ENCODE data around the gene OR8G1.

DNA sequence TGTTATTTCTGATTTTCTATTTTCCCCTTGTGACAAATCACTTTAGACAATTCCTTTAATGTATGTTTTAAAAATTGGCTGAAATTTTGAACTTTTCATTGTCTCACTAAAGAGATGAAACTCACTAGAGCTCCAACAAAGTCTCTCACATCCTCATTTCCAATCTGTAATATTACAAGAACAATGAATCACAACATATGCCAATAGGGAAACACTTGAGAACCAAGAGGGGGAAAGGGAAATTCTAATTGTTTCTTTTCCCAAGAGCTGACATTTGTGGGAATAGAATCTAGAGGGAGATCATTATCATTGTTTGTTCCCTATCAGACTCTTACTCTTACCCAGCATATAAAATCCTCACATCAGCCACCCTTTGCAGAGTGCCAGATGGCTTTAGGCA, 29.6 kb upstream of the OR8G1 start:
- TF ChIP-seq, protein P1, sequence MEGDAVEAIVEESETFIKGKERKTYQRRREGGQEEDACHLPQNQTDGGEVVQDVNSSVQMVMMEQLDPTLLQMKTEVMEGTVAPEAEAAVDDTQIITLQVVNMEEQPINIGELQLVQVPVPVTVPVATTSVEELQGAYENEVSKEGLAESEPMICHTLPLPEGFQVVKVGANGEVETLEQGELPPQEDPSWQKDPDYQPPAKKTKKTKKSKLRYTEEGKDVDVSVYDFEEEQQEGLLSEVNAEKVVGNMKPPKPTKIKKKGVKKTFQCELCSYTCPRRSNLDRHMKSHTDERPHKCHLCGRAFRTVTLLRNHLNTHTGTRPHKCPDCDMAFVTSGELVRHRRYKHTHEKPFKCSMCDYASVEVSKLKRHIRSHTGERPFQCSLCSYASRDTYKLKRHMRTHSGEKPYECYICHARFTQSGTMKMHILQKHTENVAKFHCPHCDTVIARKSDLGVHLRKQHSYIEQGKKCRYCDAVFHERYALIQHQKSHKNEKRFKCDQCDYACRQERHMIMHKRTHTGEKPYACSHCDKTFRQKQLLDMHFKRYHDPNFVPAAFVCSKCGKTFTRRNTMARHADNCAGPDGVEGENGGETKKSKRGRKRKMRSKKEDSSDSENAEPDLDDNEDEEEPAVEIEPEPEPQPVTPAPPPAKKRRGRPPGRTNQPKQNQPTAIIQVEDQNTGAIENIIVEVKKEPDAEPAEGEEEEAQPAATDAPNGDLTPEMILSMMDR (IDR thresholded peaks at IDR 0.05), result no peak
- TF ChIP-seq POLR2A (IDR thresholded peaks at IDR 0.05), result no peak

All from uterus (tissue), 2 donors.